Measurements from ENCODE around the gene GRN. TPM values are rescaled to one million over a fixed set of nuclear protein-coding genes. Genes with fewer than 3 reads are reported as not detected.
A peak's percentile ranks its signal among the peaks of the same experiment; 100 is the strongest.
"Not testable (repeated sequence)": the region's sequence is repeated elsewhere in the genome, so short reads cannot be mapped to it uniquely, and the experiment has no call there.

GRN gene
- polyA plus RNA-seq, 3 donors = 206 to 278 (median 271) TPM

DNA sequence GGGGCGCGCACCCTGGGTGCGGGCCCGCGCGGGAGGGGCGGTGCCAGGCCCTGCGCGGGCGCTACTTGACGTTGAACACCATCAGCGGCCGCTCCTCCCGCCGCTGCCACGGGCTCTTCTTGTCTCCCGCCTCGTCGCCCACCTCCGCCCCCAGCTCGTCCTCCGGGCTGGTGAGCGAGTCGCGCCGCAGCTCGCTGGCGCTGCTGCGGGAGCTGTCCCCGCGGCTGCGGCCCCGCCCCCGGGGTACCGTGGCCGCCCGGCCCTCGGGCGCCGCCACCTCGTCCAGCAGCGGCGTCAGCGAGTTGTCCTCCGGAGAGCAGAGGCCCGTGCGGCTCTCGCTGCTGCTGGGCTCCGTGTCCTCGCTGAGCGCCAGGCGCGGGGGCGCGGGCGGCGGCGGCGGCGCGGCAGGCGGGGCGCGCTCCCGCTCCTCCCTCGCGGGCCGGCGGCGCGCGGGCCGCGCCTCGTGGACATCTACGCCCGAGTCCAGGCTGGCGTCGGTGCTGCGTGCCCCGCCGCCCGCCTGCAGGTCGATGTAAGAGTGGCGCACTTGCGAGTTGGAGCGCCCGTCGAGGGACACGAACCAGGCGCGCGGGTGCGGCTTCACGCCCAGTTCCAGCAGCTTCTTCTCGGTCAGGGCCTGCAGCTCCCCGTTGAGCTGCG lies 8.7 kb downstream of the GRN start:
- no peak for DNase-seq (ENCODE audit: extremely low read depth in 1 of 11, low read depth in 9 of 11, low spot score in 4 of 11)

DNA sequence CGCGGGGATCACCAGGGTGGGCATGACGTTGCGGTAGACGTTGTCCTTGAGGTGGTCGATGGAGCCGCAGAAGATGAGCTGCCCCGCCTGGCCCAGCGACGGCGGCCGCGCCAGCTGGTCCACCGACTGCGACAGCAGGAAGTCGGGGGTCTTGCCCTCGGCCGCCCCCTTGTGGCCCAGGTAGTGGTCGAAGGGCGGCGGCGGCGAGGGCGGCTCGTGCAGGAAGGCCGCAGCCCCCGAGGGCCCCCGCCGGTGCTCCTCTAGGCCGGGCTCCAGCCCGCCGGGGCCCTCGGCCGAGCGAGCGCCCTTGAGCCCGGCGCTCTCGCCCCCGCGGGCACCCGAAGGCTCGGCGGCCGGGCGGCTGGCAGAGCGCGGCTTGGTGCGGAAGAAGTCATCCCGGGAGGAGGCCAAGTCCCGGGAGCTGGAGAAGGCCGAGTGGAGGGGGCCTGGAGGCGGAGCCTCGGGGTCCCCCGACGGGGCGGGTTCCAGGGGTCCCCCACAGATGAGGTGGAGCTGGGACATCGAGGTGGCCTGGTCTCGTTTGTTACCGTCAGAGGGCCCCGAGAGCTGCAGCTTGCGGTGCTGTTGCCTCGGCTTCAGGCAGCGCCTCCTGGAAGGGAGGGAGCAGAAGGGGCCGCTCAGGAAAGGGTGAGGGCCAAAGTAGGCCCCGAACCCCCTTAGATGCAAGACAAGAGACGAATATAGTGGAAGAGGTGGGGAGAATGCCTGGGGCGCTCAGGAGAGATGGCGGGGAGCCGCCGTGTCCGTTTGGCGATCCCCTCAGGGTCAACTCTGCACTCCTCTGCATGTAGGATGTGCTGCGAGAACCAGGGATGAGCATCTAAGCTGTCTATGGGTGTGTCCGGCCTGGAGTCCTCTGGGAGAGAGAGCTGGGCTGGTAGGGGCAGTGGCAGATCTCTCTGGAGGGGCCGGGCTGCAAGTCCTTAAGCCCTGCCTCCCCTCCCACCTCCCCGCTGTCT lies 9.8 kb downstream of the GRN start:
- no peak for DNase-seq (ENCODE audit: extremely low read depth in 1 of 11, low read depth in 9 of 11, low spot score in 4 of 11)

- no peak for DNase-seq (ENCODE audit: extremely low read depth in 1 of 11, low read depth in 9 of 11, low spot score in 4 of 11)
Observed at GRCh38 chr17:44355642-44356099, 10.6 kb downstream of the GRN start.

DNA sequence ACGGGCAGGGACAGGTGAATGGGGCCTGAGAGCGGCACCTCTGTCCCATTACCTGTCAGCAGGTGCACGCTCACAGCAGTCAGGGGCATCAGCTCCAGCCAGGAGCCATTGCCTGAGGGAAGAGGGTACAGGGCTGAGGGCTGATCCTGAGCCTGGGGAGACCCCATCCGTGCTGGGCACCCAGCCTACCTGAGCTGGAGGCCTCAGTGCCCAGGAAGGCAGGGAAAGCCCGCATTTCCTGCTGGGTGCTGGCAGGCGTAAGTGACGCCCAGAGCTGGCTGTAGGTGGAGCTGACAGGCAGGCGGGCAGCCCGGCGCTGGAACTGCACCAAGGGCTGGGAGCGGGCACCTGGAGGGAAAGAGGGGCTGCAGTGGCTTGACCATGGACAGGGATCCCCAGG lies 11.1 kb downstream of the GRN start:
- no peak for DNase-seq (ENCODE audit: extremely low read depth in 1 of 11, low read depth in 9 of 11, low spot score in 4 of 11)

DNA sequence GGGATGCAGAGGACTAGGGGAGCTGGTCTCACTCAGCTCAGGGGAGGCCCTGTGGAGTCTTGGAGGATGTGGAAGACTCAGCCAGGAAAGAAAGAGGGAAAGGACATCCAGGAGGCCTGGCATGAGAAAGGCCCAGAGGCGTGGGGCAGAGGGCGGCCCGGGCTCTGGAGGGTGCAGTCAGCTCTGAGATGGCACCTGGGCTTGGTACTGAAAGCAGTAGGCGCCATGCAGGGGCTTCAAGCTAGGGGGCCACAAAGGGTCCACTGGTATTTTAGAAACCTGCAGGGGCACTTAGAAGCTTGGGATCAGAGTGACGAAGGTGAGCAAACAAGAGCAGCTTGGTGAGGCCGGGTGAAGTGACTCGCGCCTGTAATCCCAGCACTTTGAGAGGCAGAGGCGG lies 13.0 kb downstream of the GRN start:
- no peak for DNase-seq (ENCODE audit: extremely low read depth in 1 of 11, low read depth in 9 of 11, low spot score in 4 of 11)

DNA sequence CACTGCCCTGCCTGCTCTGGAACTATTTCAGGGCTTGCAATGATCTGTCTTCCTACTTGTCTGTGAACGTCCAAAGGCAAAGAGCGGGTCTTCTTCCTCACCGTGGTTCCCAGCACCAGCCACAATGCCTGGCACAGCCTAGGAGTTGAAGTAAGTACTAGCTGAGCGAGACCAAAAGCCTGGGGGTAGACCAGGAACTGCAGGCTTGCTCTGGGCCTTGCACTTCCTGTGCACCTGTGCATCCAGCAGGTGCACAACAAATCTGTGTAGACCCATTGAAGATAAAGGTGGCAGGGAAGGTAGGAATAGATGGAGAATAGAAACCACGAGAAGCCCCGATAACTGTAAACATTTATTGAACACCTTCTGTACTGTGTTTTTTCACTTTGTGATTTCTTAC lies 13.9 kb downstream of the GRN start:
- DNase-seq (ENCODE audit: extremely low read depth in 1 of 11, low read depth in 9 of 11, low spot score in 4 of 11) = no peak

GRCh38 chr17:44359458-44360143 lies 14.5 kb downstream of the GRN start:
- DNase-seq (ENCODE audit: extremely low read depth in 1 of 11, low read depth in 9 of 11, low spot score in 4 of 11) = no peak

DNA sequence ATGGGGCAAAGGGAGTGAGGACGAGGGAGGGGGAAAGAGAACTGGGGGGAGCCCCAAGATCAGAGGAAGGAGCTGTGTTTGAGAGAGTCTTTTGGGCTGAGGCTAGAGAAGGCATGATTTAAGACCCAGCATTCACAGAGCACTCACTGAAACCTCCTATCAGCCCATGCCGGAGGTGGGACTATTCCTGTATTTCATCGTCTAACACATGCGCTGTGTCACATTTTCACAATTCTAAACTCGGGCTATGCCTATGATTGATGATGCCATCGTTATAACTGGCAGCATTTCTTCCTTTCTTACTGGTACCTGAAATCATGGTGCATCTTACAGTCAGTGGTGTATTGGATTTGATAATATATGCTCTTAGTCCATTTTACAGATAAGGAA lies 15.0 kb downstream of the GRN start:
- DNase-seq (ENCODE audit: extremely low read depth in 1 of 11, low read depth in 9 of 11, low spot score in 4 of 11) = no peak

DNA sequence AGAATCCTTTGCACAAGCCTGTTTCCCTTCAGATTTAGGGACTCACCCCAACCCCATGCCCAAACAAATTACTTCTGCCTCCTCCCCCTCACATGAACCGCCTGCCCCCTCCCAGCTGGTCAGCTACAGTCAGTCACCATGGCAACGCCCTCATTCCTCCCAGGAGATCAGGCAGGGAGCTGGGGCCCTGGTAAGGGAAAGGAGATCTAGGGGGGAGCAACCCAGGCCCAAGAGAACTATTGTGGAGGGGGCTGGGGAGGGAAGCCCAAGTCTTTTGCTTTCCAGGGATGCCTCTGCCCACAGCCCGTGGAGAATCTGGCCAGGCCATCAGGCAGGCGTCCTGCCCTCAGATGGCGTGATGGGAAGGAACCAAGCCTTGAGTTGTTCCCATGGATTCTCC lies 15.7 kb downstream of the GRN start:
- DNase-seq (ENCODE audit: extremely low read depth in 1 of 11, low read depth in 9 of 11, low spot score in 4 of 11) = peak in 4 of 11 donors; percentile 68 to 86 (median 77)

DNA sequence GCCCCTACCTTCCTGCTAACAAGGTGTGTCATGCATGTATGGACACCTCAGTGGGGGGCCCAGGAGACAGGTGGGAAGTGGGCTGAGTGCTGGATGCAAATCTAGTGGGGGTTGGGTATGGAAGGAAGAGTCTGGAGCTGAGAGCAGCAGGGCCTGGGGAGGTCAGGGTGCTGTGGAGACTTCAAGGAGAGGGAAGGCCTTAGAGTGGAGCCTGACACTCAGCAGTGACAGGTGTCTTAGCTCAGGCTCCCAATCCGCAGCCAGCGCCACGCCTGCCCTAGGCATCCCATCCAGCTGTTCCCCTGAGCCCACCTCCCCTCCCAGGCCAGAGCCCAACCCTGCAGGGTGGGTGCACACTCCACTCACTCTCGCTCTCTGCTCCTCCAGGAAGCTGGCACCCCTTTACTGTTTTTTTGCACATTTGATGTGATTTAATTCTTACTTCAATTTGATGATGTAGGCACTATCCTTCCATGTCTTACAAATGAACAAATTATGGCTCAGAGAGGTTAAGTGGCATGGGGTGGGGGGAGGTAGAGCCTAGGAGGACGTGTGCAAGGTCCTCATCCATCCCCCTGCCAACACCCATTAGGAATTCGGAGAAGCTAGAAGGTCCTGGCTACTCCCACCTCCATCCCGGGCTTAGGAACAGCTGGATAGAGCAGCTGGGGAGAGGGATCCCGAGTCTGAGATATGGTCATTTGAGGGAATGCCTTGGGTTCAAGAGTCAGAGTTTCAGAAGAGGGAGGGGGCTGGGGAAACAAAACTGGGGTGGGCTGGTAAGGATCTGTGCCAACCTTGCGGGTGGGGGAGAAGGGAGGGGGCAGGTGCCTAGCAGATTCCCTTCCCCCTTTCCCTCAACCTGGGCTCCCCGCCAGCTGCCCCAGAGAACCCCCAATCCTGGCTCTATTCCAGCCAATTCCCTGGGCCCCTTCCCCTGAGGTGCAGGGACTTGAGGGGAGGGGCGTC lies 16.5 kb downstream of the GRN start:
- DNase-seq (ENCODE audit: extremely low read depth in 1 of 11, low read depth in 9 of 11, low spot score in 4 of 11) = no peak

- DNase-seq (ENCODE audit: extremely low read depth in 1 of 11, low read depth in 9 of 11, low spot score in 4 of 11) = no peak
Observed at GRCh38 chr17:44362459-44362948, 17.4 kb downstream of the GRN start.

DNA sequence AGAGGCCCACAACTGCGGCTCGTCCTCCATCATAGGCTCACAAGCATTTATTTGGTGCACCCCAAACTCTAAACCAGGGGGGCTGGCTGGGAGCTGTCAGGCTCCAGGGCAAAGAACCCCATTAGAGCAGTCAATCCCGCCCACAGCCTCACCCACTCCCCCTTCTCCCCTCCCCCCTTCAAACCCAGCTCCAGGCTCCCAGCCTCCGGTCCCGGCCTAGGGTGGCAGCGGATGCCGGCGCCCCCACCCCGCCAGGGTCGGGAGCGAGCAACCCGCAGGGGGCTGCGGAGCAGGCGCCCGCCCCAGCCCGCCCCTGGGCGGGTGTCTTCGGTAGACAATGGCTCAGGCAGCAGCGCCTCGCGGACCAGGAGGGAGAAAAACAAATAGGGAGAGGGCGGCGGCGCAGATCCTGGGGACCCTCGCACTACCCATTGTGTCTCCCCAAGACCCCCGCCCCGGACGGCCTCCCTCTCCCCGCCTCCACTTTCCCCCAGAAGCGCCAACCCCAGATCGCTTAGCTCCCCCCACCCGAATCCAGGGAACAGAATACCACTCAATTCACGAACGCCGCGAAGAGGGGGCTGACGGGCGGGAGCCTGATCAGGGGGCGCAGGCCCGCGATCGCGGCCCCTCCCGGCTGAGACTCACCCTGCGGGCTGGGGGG lies 18.0 kb downstream of the GRN start:
- DNase-seq (ENCODE audit: extremely low read depth in 1 of 11, low read depth in 9 of 11, low spot score in 4 of 11) = peak in 1 of 11 donors; percentile 23

- DNase-seq (ENCODE audit: extremely low read depth in 1 of 11, low read depth in 9 of 11, low spot score in 4 of 11) = peak in 2 of 11 donors; percentile 67 to 77
Observed at GRCh38 chr17:44363613-44364159, 18.6 kb downstream of the GRN start, which contains the start of gene FAM171A2. Gene FAM171A2 (minus strand): TSS chr17:44363853. CDS start chr17:44363714, 139 bp downstream.

DNA sequence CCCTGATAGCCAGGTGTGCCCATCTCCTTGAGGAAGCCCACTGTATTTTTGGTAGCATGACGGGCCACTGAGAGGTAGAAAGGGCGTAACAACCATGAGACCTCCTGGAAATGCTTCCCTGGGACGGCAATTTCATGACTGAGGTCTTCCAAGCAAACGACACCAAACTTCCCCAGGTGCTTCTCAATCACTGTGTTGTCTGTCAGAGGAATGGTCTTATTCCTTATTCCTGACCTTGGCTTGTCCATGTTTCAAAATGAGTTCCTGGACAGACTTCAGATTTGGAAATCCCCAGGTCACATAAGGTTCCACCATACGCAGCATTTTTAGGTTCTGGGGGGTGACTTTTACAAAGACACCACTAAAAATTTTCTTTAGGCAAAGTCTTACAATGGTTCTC lies 19.9 kb downstream of the GRN start:
- DNase-seq (ENCODE audit: extremely low read depth in 1 of 11, low read depth in 9 of 11, low spot score in 4 of 11) = not testable (repeated sequence)

- no peak for DNase-seq (ENCODE audit: extremely low read depth in 1 of 11, low read depth in 9 of 11, low spot score in 4 of 11)
Observed at GRCh38 chr17:44367231-44367979, 22.3 kb downstream of the GRN start.

DNA sequence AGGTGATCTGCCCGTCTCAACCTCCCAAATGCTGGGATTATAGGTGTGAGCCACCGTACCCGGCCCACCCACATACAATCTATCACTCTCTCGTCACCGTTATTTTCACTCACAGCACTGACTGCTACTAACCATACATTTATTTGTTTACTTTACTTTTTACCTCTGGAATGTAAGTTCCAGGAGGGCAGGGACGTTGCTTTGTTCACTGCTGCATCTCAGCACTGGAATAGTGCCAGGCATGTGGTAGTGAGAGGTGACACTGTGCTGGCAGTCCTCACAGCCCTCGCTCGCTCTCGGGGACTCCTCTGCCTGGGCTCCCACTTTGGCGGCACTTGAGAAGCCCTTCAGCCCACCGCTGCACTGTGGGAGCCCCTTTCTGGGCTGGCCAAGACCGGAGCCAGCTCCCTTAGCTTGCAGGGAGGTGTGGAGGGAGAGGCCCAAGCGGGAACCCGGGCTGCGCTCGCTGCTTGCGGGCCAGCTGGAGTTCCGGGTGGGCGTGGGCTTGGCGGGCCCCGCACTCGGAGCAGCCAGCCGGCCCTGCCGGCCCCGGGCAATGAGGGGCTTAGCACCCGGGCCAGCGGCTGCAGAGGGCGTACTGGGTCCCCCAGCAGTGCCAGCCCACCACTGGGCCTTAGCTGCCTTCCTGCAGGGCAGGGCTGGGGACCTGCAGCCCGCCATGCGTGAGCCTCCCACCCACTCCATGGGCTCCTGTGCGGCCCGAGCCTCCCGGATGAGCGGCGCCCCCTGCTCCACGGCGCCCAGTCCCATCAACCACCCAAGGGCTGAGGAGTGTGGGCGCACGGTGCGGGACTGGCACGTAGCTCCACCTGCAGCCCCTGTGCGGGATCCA lies 23.5 kb downstream of the GRN start:
- DNase-seq (ENCODE audit: extremely low read depth in 1 of 11, low read depth in 9 of 11, low spot score in 4 of 11) = not testable (repeated sequence)
